ENCODE measurements around the gene GLYR1. TPM values are rescaled to one million over a fixed set of nuclear protein-coding genes. Genes with fewer than 3 reads are reported as not detected.

GLYR1 gene
- total and polyA plus RNA-seq, 2 of the 4 experiments (the other 2 are of a cell fraction), result 26.0 to 54.2 TPM

GRCh38 chr16:4811773-4812172 is 35.3 kb downstream of the GLYR1 start (continued):
- TF ChIP-seq ELK1 (IDR thresholded peaks at IDR 0.05; ENCODE audit: borderline replicate concordance, low read depth, low read length), result no peak

GRCh38 chr16:4811242-4811641 is 35.8 kb downstream of the GLYR1 start:
- in situ Hi-C loops (cut with MboI; ENCODE audit: low sequenced_read_pairs), result no loop called here
- H3K9ac ChIP-seq (ENCODE audit: low read depth, low read length), result no peak overlapping the region
- ChIA-PET POLR2A (ENCODE audit: unreplicated experiment) (interaction anchor here (0.6 kb wide), 1 partner anchor 249 kb away, joined by 5 read pairs; no protein-coding TSS in a partner anchor), CTCF (no interaction called here)
- H2AK9ac ChIP-seq (replicated peaks; ENCODE audit: low read depth, low read length, poor library complexity), result no peak overlapping the region
- H2BK120ac ChIP-seq (ENCODE audit: low read depth, low read length), result no peak overlapping the region
- BruUV-seq (replicated peaks), result no TSS peak
- no peak overlapping the region for H3K4me3 ChIP-seq (ENCODE audit: insufficient read depth, low read depth, low read length)
- H3K79me1 ChIP-seq (ENCODE audit: low read depth in 1 of 2, low read length in 2 of 2), result no peaks in the 10 kb centered on the region; a peak in 2 of 4 replicates
- no peak overlapping the region for H2BK20ac ChIP-seq (ENCODE audit: low read depth, low read length)
- H4K8ac ChIP-seq (ENCODE audit: low read depth in 2 of 2, low read length in 2 of 2), result no peak overlapping the region
- intact Hi-C loops (cut with micrococcal nuclease), result no loop called here
- no peak overlapping the region for H3K4me2 ChIP-seq (ENCODE audit: low read depth, low read length)
- ATAC-seq (ENCODE audit: low read depth) (no peak), DNase-seq (no peak)
- H4K91ac ChIP-seq (ENCODE audit: insufficient read depth, low read depth, low read length), result no peak overlapping the region
- no peaks in the 10 kb centered on the region for H4K20me1 ChIP-seq (ENCODE audit: insufficient read depth, low read length)
- H3K27ac ChIP-seq (ENCODE audit: insufficient read depth, low read length), result no peak overlapping the region
- H3K36me3 ChIP-seq (ENCODE audit: control insufficient read depth, insufficient read depth, low read length), result peaks cover 47% of the 10 kb centered on the region
- H2AFZ ChIP-seq (replicated peaks; ENCODE audit: low read length, poor library complexity), result no peak overlapping the region
- no peak overlapping the region for H2AK5ac ChIP-seq (ENCODE audit: low read depth, low read length)
- no peak overlapping the region for H4K5ac ChIP-seq (ENCODE audit: low read depth, low read length)
- H3K56ac ChIP-seq (ENCODE audit: extremely low read depth, insufficient read depth, low read length), result no peak overlapping the region
- WGBS, 2 experiments (ENCODE audit: extremely low coverage in 2 of 2, insufficient read length in 1 of 2), result no CpG with 5 or more reads among the region's 3 CpGs
- no peaks in the 10 kb centered on the region for H3K9me1 ChIP-seq (ENCODE audit: insufficient read depth, low read length)
- H3K23ac ChIP-seq (ENCODE audit: low read depth, low read length), result no peak overlapping the region
- H3K18ac ChIP-seq (ENCODE audit: low read depth, low read length), result no peak overlapping the region
- no peak overlapping the region for H2BK15ac ChIP-seq (ENCODE audit: low read depth, low read length)
- no peak overlapping the region for H2BK5ac ChIP-seq (ENCODE audit: low read depth, low read length, poor library complexity, severe bottlenecking)
- dilution Hi-C loops (cut with HindIII; ENCODE audit: low sequenced_read_pairs, unreplicated experiment), result no loop called here
- H3K9me3 ChIP-seq (ENCODE audit: control insufficient read depth, insufficient read depth, low read length), result no peaks in the 10 kb centered on the region
- no peak overlapping the region for H3K4ac ChIP-seq (ENCODE audit: low read depth, low read length)
- H3K4me1 ChIP-seq (ENCODE audit: control insufficient read depth, insufficient read depth, low read length), result peaks cover 8% of the 10 kb centered on the region; the same call in 1 of the 2 replicates
- H3K27me3 ChIP-seq (ENCODE audit: control insufficient read depth, insufficient read depth, low read length), result no peaks in the 10 kb centered on the region
- no peak overlapping the region for H3K14ac ChIP-seq (replicated peaks; ENCODE audit: low read depth, low read length)
- TF ChIP-seq CTCF (conservative IDR thresholded peaks at IDR 0.05; ENCODE audit: low read depth, low read length) (no peak), CEBPB (IDR thresholded peaks at IDR 0.05; ENCODE audit: low read depth, low read length) (no peak), CHD1 (IDR thresholded peaks at IDR 0.05; ENCODE audit: low read depth, low read length) (no peak), RCOR1 (IDR thresholded peaks at IDR 0.05; ENCODE audit: insufficient replicate concordance, low read length) (no peak), RAD21 (IDR thresholded peaks at IDR 0.05; ENCODE audit: low read length) (no peak), MXI1 (IDR thresholded peaks at IDR 0.05; ENCODE audit: borderline replicate concordance, low read depth, low read length) (no peak), MAZ (IDR thresholded peaks at IDR 0.05; ENCODE audit: borderline replicate concordance, low read depth, low read length) (no peak), SMC3 (IDR thresholded peaks at IDR 0.05; ENCODE audit: low read depth, low read length) (no peak), POLR2A (IDR thresholded peaks at IDR 0.05; ENCODE audit: low read depth, low read length) (no peak), MAFK (IDR thresholded peaks at IDR 0.05; ENCODE audit: low read depth, low read length) (no peak), FOS (IDR thresholded peaks at IDR 0.05; ENCODE audit: low read depth, low read length) (no peak), BHLHE40 (IDR thresholded peaks at IDR 0.05; ENCODE audit: low read depth, low read length) (no peak)
- TF ChIP-seq, protein P1, sequence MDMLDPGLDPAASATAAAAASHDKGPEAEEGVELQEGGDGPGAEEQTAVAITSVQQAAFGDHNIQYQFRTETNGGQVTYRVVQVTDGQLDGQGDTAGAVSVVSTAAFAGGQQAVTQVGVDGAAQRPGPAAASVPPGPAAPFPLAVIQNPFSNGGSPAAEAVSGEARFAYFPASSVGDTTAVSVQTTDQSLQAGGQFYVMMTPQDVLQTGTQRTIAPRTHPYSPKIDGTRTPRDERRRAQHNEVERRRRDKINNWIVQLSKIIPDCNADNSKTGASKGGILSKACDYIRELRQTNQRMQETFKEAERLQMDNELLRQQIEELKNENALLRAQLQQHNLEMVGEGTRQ (IDR thresholded peaks at IDR 0.05; ENCODE audit: low read depth, low read length), result no peak
